Measurements from ENCODE around the gene PACRG.

PACRG gene

GRCh38 chr6:163339466-163339865 is 611.7 kb downstream of the PACRG start:
- DNase-seq (ENCODE audit: insufficient read length, low spot score) (no peak), FAIRE-seq (no peak)

DNA sequence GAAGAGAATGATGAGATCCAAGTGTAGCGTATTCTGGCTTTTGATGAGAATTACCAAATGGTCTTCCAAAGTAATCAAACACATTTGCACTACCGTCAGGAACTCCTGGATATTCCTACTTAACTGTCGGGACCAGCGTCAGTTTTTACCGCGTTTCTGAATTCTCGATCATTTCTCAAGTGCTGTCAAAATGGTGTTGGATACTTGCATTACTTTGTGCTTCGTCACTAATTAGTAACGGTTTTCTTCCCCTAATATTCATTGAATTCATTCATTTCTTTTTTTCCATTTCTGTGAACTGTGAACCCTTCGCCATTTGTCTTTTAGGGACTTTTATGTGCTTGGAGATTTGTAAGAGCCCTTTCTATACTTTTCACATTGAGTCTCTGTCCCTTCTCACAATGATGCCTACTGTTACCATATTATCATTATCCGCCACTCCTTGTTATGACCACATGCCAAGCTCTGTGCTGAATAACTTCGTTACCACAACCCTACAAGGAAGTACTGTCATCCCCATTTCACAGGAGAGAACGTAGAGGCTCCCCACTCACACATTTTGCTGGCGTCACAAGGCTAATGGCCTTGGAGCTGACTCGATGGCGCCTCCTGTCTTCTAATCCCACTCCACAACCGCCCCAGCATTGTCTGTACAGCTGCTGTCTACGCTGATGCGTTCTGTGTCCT is 612.6 kb downstream of the PACRG start:
- DNase-seq (ENCODE audit: insufficient read length, low spot score) (no peak), FAIRE-seq (no peak)

DNA sequence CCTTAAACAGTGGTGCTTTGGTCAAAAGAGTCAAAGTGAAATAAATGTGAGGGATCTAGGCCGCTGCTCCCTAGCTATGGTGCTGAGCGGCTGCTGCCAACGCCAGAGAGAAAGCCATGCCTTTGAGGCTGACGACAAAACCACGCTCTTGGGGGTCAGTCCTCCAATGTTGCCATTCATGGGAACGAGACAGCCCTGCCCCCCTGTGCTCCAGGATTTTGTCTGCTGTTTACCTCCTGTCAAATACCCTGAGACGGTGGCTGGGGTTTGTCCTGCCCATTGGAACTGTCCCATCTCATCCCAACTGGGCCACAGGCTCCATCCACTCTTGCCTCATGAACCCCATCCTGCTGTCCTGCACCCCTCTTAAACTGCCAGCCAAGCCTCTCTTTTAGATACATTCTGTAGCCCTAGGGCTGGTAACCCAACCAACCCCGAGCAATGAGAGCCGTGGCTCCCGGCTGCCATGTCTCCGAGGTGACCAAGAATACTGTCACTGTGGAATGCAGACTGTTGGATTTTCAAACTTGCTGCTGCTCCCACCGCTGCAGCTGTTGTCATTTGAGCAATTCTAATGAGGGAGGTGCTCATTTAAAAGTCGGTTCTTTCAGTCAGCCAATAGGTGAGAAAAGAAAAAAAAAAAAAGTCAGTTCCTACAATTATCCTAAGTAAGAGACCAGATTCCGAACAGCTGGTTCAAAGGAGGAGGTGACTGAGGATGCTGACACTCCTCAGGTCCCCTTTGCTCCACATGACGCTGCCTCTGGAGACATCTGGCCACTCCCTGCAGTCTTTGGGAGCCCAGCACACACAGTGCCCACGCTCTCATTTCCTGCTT is 613.7 kb downstream of the PACRG start:
- FAIRE-seq = no peak
- no peak for DNase-seq (ENCODE audit: insufficient read length, low spot score)

DNA sequence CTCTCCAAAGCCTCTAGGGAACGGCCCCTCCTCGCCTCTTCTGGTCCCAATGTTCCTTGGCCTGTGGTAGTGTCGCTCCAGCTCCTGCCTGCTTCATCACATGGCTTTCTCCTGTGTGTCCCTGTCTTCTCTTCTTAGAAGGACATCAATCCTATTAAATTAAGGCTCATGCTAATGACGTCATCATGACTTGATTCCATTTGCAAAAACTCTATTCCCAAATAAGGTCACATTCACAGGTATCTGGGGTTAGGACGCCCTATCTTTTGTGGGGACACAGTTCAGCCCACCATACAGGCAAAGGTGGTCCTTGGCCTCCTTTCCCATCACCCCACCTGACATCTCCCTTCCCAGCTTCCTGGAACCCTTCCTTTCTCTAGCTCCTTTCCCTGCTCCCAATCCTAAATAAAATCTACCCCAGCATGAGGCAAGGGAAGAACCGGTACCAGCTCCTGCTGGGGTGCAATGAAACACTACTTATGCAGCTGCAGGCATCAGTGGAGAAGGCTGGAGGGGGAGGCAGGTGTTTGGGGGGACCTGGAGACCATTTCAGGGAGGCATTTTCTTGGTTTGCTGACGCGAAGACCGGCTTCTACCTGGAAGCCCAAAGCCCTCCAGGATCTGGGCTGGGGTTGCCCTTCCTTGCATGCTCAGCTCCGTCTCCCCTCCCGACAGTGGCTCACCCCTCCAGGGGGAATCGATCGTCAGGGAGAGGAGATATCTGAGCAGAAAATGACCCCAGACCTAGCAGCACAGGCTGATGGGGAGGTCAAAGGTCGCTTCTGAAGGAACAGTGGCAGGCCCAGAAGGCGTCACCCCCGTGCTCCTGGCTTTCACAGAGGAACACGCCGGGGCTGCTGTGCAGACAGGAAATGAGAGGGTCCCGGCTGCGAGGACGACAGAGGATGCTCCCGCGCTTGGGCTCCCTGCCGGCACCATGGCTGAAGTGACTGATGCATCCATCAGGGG is 615.1 kb downstream of the PACRG start:
- no peak for DNase-seq (ENCODE audit: insufficient read length, low spot score)

DNA sequence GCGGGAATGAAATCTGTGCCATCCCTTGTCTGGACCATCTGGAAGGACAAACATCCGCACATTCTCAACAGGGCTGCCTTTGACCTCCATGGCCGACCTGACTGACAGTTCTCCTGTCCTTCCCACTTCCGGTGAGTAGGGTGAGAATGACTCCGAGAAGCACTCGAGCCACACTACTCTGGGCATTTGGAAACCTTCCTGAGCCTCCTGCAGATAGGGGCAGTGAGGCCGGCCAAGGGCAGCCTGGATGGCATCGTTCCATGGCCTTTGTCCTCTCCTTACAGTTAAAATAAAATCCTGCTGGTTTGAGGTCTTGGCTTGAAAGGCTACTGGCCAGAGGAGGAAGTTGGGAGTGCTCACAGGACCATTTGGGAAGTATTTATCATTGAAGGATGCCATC is 615.8 kb downstream of the PACRG start:
- no peak for FAIRE-seq

More for the DNA sequence above, 615.1 kb downstream of the PACRG start:
- no peak for FAIRE-seq

DNA sequence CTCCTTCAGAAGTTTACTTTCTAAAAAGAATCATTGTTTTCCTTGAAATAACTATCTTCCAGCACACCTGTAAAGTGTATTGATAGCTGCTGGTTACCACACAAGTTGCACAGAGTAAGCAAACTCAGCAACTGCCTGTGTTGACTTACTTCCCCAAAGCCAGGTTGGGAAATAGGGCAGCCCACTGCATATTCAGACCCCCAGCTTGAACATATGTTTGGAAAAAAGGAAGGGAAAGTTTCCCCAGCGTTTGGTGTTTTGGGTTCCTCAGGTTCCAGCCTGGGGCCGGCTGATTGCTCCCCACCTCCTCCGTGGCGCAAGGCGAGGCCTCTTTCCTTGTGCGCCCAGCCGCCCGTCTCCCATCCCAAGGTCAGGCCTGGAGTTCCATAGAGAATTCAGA is 616.6 kb downstream of the PACRG start:
- FAIRE-seq = no peak
- DNase-seq (ENCODE audit: insufficient read length, low spot score) = no peak

More for the DNA sequence above, 615.8 kb downstream of the PACRG start:
- DNase-seq (ENCODE audit: insufficient read length, low spot score) = no peak

DNA sequence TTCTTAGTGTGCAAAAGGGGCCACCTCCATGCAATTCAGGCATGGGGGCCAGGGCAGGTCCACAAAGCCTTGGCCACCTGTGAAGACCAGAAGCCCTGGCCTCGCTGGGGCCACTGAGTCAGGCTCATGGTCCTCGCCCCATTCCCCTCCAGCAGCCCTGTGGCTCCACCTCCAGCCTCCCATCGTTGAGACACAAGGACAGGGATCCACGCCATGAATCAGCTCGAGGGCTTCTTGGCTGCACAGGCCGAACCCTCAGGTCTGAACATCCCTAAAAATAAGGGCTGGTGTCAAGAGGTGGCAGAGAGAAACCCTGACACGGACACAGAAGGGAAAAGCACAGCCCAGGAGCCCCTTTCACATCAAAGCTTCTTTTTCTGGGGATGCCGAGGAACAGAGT is 618.2 kb downstream of the PACRG start:
- DNase-seq (ENCODE audit: insufficient read length, low spot score) = no peak
- no peak for FAIRE-seq

DNA sequence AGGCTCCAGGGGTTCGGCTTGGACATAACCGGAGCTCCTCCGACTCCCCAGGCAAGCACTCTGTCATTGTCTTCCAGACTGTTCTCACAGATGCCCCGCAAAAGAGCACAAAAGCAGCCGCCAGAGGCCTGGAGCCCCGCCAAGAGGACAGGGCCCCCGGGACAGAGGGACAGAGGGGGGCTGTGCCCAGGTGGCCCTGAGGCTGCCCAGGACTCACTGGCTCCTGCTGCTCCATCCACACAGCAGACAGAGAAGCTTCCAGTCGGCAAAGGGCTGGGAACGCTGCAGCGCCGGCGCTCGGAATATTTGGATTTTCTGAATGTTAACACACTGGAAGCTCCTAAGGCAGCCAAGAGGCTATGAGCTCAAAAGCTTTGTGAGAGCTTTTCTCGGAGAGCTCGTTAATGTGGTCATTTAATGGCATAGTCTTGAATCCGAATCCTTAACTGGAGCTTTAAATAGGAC is 618.8 kb downstream of the PACRG start:
- no peak for FAIRE-seq

GRCh38 chr6:163347021-163347446 is 619.3 kb downstream of the PACRG start:
- no peak for FAIRE-seq

More for the DNA sequence above, 618.8 kb downstream of the PACRG start:
- DNase-seq (ENCODE audit: insufficient read length, low spot score) = no peak

DNA sequence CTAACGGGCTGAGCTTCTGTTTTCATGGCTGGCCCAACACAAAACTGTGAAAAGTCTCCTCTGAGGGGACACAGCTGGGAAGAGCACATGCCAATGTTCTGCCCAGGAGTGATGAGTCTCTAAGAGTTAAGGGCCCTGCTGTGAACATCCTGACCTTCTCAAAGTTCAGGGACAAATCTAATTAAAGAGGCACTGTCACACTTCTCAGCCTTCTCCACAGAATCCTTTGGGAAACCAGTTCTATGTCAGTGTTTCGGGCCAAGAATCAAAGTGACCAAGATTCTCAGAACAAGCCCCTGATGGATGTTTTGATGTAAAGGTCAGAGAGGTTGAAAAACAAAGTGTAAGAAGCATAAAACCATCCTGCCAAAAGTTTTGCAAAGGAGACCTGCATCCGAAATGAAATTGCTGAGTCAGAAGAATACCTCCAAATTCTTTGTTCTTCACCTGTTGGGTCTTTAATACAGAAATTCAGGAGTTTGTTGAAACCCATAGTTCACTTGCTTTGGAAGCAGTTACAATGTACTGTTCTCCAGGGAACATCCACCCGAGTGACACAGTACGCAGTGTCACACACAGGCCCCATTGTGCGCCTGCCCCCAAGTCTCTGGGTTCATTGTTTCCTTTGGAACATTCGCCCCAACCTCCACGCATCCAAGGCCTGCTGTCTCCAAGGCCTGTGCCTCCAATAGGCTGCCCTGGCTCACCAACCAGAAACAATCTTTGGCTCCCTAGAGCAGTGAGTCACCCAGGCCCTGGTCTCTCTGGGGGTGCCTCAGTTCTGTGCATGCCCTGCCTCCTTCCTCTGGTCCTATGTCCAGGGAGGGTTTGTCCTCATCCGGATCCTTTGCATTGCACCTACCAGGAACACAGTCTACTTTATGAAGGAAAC is 621.3 kb downstream of the PACRG start:
- FAIRE-seq = no peak
- no peak for DNase-seq (ENCODE audit: insufficient read length, low spot score)

More at GRCh38 chr6:163347021-163347446, 619.3 kb downstream of the PACRG start:
- DNase-seq (ENCODE audit: insufficient read length, low spot score) = no peak

DNA sequence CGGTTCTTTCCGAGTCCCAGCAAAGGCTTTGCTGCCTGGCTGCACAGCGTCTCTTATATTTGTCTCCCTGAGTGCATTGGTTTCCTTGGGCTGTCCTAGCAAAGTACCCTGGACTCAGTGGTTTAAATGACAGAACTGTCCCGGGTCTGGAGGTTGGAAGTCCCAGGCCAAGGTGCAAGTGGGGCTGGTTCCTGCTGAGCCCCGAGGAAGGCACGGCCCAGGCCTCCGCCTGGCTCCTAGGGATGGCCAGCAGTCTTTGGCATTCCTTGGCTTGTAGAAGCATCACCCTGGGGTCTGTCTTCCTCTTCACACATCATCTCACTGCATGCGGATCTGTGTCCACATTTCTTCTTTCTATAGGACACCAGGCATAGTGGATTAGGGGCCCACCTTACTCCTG is 621.9 kb downstream of the PACRG start:
- no peak for FAIRE-seq

DNA sequence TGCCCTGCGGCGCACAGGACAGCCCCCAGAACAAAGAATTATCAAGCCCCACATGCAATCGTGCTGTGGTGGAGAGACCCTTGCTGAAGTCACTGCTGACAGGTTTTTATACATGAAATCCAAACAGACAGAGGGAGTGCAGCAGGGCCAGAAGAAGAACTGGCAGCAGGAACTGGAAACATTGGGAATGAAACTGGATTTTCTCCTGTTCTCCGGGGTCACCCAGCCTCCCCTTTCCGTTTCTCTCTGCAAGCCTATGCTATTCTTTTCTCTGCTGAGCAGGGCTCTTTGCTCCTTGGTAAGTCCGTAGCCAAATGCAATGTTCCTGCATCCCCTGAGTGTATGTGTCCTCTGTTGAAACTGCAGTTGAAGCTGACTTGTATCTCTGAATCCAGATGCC is 623.2 kb downstream of the PACRG start:
- no peak for FAIRE-seq
- no peak for DNase-seq (ENCODE audit: insufficient read length, low spot score)

More for the DNA sequence above, 621.9 kb downstream of the PACRG start:
- DNase-seq (ENCODE audit: insufficient read length, low spot score) = no peak

DNA sequence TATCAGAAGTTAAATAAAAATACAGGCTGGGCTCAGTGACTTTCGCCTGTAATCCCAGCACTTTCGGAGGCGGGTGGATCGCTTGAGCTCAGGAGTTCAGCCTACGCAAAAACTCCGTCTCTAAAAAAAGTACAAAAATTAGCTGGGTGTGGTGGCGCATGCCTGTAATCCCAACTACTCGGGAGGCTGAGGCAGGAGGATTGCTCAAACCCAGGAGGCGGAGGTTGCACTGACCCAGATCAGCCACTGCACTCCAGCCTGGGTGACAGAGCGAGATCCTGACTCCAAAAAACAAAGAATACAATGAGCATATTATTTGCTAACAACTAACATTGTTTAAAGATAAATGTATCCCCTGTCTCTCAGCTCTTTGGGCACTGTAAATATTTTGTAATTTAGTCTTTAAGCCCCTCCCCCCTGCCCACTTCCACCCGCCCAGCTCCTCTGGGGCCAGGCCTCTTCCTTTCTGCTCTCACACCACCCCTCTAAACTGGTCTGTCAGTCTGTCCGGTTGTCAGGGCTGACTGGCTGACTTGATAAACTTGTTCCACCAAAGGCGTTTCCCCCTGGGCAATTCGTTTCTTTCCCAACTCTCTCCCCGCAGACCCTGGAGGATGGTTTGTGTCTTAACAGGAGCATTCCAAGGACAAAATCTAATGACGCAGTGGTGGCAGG is 624.4 kb downstream of the PACRG start:
- DNase-seq (ENCODE audit: insufficient read length, low spot score) (no peak), FAIRE-seq (no peak)

- FAIRE-seq (no peak), DNase-seq (ENCODE audit: insufficient read length, low spot score) (no peak)
Observed at GRCh38 chr6:163352966-163353365, 625.2 kb downstream of the PACRG start.

DNA sequence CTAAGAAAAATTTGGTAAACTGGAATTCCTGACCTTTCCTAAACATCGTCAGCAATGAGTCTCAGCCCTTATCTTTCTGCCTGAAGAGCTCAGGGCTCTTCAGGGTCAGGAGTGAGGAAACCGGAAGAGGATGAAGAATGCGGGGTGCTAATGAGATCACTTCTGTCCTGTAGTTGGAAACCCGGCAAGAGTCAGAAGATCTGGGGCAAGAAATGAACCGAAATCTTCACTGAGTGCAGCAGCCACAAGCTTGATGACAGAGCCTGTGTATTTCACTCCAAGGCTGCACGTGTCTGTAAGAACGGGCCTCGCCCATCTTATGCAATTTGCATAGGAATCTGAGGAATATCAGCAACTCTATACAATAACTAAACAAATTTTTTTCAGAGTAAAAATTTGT is 626.3 kb downstream of the PACRG start:
- DNase-seq (ENCODE audit: insufficient read length, low spot score) (no peak), FAIRE-seq (no peak)

- no peak for FAIRE-seq
- no peak for DNase-seq (ENCODE audit: insufficient read length, low spot score)
Observed at GRCh38 chr6:163354761-163355425, 627.1 kb downstream of the PACRG start.

- no peak for FAIRE-seq
- peak; percentile 72 for DNase-seq (ENCODE audit: insufficient read length, low spot score)
Observed at GRCh38 chr6:163355426-163355991, 627.7 kb downstream of the PACRG start.

- DNase-seq (ENCODE audit: insufficient read length, low spot score) = peak; percentile 51
Observed at GRCh38 chr6:163356324-163356723, 628.5 kb downstream of the PACRG start.

More at GRCh38 chr6:163356324-163356723, 628.5 kb downstream of the PACRG start:
- FAIRE-seq = no peak

Measured in HTR-8/SVneo (cell line).